Right forelimb (tissue), 1 donor: ENCODE results near the gene C1QBP.
"Not testable (repeated sequence)": the region's sequence is repeated elsewhere in the genome, so short reads cannot be mapped to it uniquely, and the experiment has no call there.

ENCODE experiments used
- DNase-seq: peaks from one replicate; pipeline ENCODE4 v3.0.0-alpha.2; 2018

The C1QBP gene

GRCh38 chr17:5438716-5439445 lies at the start of gene C1QBP:
Gene C1QBP (minus strand): TSS chr17:5439155. CDS start chr17:5439073, 82 bp downstream.
- peak; percentile 95 for DNase-seq

GRCh38 chr17:5488752-5489151 lies 49.8 kb upstream of the C1QBP start:
- no peak for DNase-seq

- DNase-seq = peak; percentile 99
These were observed 47.5 kb upstream of the C1QBP start, which contains the start of gene MIS12 for GRCh38 chr17:5486206-5487124. Gene MIS12 (plus strand): TSS chr17:5486566. CDS start chr17:5488863, 2,297 bp downstream.

GRCh38 chr17:5485270-5486205 lies 46.6 kb upstream of the C1QBP start, which contains the start of gene DERL2:
Gene DERL2 (minus strand): TSS chr17:5486178. CDS start chr17:5486161, 17 bp downstream.
- no peak for DNase-seq

GRCh38 chr17:5481451-5481850 lies 42.5 kb upstream of the C1QBP start:
- no peak for DNase-seq

- DNase-seq = no peak
These were observed 42.0 kb upstream of the C1QBP start for GRCh38 chr17:5480962-5481361.

GRCh38 chr17:5478992-5479391 lies 40.0 kb upstream of the C1QBP start:
- DNase-seq = no peak

- DNase-seq = no peak
These were observed 35.0 kb upstream of the C1QBP start for GRCh38 chr17:5473906-5474305.

GRCh38 chr17:5472511-5472910 lies 33.6 kb upstream of the C1QBP start:
- no peak for DNase-seq

- no peak for DNase-seq
These were observed 29.1 kb upstream of the C1QBP start for GRCh38 chr17:5468075-5468473.

GRCh38 chr17:5467416-5467815 lies 28.5 kb upstream of the C1QBP start:
- DNase-seq = no peak

GRCh38 chr17:5466295-5466694 lies 27.3 kb upstream of the C1QBP start:
- no peak for DNase-seq

GRCh38 chr17:5464717-5465507 lies 26.0 kb upstream of the C1QBP start:
- no peak for DNase-seq

- DNase-seq = no peak
These were observed 7.8 kb upstream of the C1QBP start for GRCh38 chr17:5446786-5447185.

- DNase-seq = no peak
These were observed 5.3 kb upstream of the C1QBP start for GRCh38 chr17:5444209-5444608.

GRCh38 chr17:5443728-5444127 lies 4.8 kb upstream of the C1QBP start:
- DNase-seq = no peak

- DNase-seq = no peak
These were observed 450 bp upstream of the C1QBP start for GRCh38 chr17:5439446-5439764.

- no peak for DNase-seq
These were observed 1.1 kb downstream of the C1QBP start for GRCh38 chr17:5437721-5438317.

- not testable (repeated sequence) for DNase-seq
These were observed 3.1 kb downstream of the C1QBP start for GRCh38 chr17:5435781-5436315.

- DNase-seq = no peak
These were observed 4.0 kb downstream of the C1QBP start for GRCh38 chr17:5434984-5435383.

- DNase-seq = no peak
These were observed 6.9 kb downstream of the C1QBP start for GRCh38 chr17:5431949-5432556.
